ENCODE data around the gene FBXO17.

The FBXO17 gene

DNA sequence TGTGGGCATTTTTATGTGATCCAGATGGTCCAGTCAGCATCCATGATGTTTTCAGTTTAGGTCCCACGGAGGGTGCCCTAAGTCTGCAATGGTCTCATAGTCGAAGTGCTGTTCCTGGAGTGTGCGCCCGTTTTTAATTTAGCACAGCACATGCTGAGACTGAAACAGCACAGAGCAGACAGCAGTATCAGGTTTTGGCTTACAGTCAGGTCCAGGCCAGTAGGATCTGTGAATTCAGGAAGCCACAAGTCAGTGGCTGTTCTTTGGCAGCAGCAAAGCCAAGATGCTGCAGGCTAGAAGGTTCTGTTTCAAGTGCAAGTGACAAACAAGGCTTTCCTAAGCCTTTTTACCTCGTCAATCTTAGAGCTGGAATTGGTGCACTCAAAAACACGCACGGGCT lies 38.5 kb upstream of the FBXO17 start:
- H3K4me3 ChIP-seq (ENCODE audit: low read depth, low read length): no peak overlapping the region
- no peak for TF ChIP-seq MYC (IDR thresholded peaks at IDR 0.05; ENCODE audit: low read depth, low read length)
- TF ChIP-seq, protein P1, sequence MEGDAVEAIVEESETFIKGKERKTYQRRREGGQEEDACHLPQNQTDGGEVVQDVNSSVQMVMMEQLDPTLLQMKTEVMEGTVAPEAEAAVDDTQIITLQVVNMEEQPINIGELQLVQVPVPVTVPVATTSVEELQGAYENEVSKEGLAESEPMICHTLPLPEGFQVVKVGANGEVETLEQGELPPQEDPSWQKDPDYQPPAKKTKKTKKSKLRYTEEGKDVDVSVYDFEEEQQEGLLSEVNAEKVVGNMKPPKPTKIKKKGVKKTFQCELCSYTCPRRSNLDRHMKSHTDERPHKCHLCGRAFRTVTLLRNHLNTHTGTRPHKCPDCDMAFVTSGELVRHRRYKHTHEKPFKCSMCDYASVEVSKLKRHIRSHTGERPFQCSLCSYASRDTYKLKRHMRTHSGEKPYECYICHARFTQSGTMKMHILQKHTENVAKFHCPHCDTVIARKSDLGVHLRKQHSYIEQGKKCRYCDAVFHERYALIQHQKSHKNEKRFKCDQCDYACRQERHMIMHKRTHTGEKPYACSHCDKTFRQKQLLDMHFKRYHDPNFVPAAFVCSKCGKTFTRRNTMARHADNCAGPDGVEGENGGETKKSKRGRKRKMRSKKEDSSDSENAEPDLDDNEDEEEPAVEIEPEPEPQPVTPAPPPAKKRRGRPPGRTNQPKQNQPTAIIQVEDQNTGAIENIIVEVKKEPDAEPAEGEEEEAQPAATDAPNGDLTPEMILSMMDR (IDR thresholded peaks at IDR 0.05; ENCODE audit: low read depth, low read length): no peak
- TF ChIP-seq POLR2A (IDR thresholded peaks at IDR 0.05; ENCODE audit: extremely low read depth, insufficient read length): no peak
- TF ChIP-seq, protein P2, sequence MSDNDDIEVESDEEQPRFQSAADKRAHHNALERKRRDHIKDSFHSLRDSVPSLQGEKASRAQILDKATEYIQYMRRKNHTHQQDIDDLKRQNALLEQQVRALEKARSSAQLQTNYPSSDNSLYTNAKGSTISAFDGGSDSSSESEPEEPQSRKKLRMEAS (IDR thresholded peaks at IDR 0.05; ENCODE audit: low read depth, low read length): no peak
- DNase-seq (ENCODE audit: low read depth): no peak

DNA sequence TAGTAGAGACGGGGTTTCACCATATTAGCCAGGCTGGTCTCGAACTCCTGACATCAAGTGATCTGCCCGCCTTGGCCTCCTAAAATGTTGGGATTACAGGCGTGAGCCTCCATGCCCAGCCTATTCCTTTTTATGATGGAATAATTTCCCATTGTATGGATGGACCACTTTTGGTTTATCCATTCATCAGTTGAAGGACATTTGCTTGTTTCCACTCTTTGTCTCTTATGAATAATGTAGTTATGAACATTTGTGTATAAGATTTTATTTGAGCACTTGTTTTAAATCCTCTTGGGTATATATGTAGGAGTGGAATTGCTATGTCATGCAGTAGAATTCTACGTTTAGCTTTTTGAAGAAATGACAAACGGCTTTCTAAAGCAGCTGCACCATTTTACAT lies 33.5 kb upstream of the FBXO17 start:
- no peak for DNase-seq (ENCODE audit: low read depth)
- TF ChIP-seq POLR2A (IDR thresholded peaks at IDR 0.05; ENCODE audit: extremely low read depth, insufficient read length): no peak
- TF ChIP-seq, protein P1 (IDR thresholded peaks at IDR 0.05; ENCODE audit: low read depth, low read length): no peak
- TF ChIP-seq, protein P2 (IDR thresholded peaks at IDR 0.05; ENCODE audit: low read depth, low read length): no peak
- no peak for TF ChIP-seq MYC (IDR thresholded peaks at IDR 0.05; ENCODE audit: low read depth, low read length)
- no peak overlapping the region for H3K4me3 ChIP-seq (ENCODE audit: low read depth, low read length)

DNA sequence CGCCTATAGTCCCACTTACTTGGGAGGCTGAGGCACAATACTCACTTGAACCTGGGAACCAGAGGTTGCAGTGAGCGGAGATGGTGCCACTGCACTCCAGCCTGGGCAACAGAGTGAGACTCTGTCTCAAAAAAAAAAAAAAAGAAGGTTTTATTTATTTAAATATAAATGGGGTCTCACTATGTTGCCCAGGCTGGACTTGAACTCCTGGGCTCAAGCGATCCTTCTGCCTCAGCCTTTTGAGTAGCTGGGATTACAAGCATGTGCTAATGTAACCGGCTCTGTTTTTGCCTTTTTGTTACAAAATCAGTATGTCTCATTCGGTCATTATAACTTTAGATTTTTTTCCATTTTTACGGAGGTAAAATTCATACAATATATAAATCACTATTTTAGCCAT lies 32.6 kb upstream of the FBXO17 start:
- DNase-seq (ENCODE audit: low read depth): no peak
- TF ChIP-seq, protein P1 (IDR thresholded peaks at IDR 0.05; ENCODE audit: low read depth, low read length): no peak
- no peak for TF ChIP-seq MYC (IDR thresholded peaks at IDR 0.05; ENCODE audit: low read depth, low read length)
- TF ChIP-seq, protein P2 (IDR thresholded peaks at IDR 0.05; ENCODE audit: low read depth, low read length): no peak
- no peak for TF ChIP-seq POLR2A (IDR thresholded peaks at IDR 0.05; ENCODE audit: extremely low read depth, insufficient read length)
- H3K4me3 ChIP-seq (ENCODE audit: low read depth, low read length): no peak overlapping the region

DNA sequence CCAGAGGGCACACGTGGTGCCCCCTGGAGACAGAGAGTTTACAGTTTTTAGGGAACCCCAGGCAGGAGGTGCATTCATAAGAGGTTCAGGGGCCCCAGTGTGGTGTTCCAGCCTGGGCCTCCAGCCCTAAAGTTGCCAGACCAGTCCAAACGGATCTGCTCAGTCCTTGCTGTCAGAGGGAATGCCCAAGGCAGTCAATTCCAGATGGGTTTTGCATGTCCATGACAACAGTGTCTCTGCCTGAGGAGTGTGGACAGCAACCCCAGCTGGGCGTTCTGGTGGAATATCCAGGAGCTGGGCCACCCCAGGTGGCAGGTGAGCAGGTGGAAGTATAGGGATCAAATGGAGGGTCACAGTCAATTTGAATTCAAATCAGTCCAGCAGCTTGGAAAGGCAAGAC lies 31.6 kb upstream of the FBXO17 start:
- no peak for DNase-seq (ENCODE audit: low read depth)
- H3K4me3 ChIP-seq (ENCODE audit: low read depth, low read length): no peak overlapping the region
- TF ChIP-seq, protein P1 (IDR thresholded peaks at IDR 0.05; ENCODE audit: low read depth, low read length): no peak
- TF ChIP-seq MYC (IDR thresholded peaks at IDR 0.05; ENCODE audit: low read depth, low read length) (no peak), POLR2A (IDR thresholded peaks at IDR 0.05; ENCODE audit: extremely low read depth, insufficient read length) (no peak)
- TF ChIP-seq, protein P2 (IDR thresholded peaks at IDR 0.05; ENCODE audit: low read depth, low read length): no peak

DNA sequence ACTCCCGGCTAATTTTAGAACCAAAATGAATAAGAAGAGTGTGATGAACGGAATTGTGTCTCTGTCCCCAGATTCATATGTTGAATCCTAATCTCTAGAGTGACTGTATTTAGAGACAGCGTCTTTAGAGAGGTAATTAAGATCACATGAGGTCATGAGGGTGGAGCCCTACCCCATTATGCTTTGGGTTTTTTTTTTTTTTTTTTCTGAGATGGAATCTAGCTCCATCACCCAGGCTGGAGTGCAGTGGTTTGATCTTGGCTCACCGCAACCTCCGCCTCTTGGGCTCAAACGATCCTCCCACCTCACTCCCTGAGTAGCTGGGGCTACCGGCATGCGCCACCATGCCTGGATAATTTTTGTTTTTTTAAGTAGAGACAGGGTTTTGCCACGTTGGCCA lies 28.9 kb upstream of the FBXO17 start:
- TF ChIP-seq, protein P1 (IDR thresholded peaks at IDR 0.05; ENCODE audit: low read depth, low read length): no peak
- TF ChIP-seq POLR2A (IDR thresholded peaks at IDR 0.05; ENCODE audit: extremely low read depth, insufficient read length) (no peak), MYC (IDR thresholded peaks at IDR 0.05; ENCODE audit: low read depth, low read length) (no peak)
- TF ChIP-seq, protein P2 (IDR thresholded peaks at IDR 0.05; ENCODE audit: low read depth, low read length): no peak
- H3K4me3 ChIP-seq (ENCODE audit: low read depth, low read length): no peak overlapping the region
- no peak for DNase-seq (ENCODE audit: low read depth)

DNA sequence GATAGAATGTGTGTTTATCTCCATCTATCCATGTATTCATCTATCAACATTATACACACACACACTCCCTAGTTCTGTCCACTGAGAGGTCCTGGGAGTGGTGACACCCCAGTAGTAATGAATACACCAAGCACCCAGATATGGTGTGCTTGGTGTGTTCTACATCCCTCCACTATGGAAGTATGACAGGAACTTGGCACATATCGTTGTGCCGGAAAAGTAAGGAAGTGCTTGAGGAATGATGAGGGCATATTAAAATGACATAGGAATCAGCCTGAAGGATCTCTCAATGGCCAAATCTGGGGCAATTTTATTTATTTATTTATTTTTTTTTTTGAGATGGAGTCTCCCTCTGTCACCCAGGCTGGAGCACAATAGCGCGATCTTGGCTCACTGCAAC lies 28.3 kb upstream of the FBXO17 start:
- no peak for DNase-seq (ENCODE audit: low read depth)
- H3K4me3 ChIP-seq (ENCODE audit: low read depth, low read length): no peak overlapping the region
- no peak for TF ChIP-seq MYC (IDR thresholded peaks at IDR 0.05; ENCODE audit: low read depth, low read length)
- TF ChIP-seq POLR2A (IDR thresholded peaks at IDR 0.05; ENCODE audit: extremely low read depth, insufficient read length): no peak
- TF ChIP-seq, protein P1 (IDR thresholded peaks at IDR 0.05; ENCODE audit: low read depth, low read length): no peak
- TF ChIP-seq, protein P2 (IDR thresholded peaks at IDR 0.05; ENCODE audit: low read depth, low read length): no peak
